Activated naive CD4-positive, alpha-beta T cell treated with anti-CD3 and anti-CD28 coated beads, Interleukin-2, amount 50 U/mL, for 72 hours (primary cell): ENCODE measurements around the gene CNOT8. TPM values are rescaled to one million over a fixed set of nuclear protein-coding genes. Genes with fewer than 3 reads are reported as not detected.

Experiments
- ATAC-seq, 2 donors: fragments of 150-1000 bp; cut with Tn5 transposase; 2 replicates each; pipeline ENCODE4 v1.10.0; 2021; ENCODE audit warnings: mild to moderate bottlenecking in 2 of 2, moderate library complexity in 2 of 2
- DNase-seq, 2 donors: peaks; one replicate each; pipeline ENCODE4 v3.0.0; 2021 to 2022; ENCODE audit warnings: low spot score in 2 of 2
- H3K27ac Mint-ChIP-seq, 2 donors: one replicate each; pipeline ENCODE4 v1.8.0; 2022; ENCODE audit warnings: mild to moderate bottlenecking in 2 of 2, mixed read lengths in 2 of 2
- H3K36me3 Mint-ChIP-seq, 2 donors: one replicate each; pipeline ENCODE4 v1.8.0; 2022; ENCODE audit warnings: mixed read lengths in 2 of 2
- H3K9me3 Mint-ChIP-seq, 2 donors: one replicate each; pipeline ENCODE4 v1.8.0; 2022; ENCODE audit warnings: mixed read lengths in 2 of 2
- total RNA-seq, 2 donors: library from RNA; stranded (reverse); gene quantifications; one replicate each; pipeline ENCODE4 v1.2.3, GENCODE V29; 2022

Gene CNOT8
- total RNA-seq, 2 donors from 2014 or later, result 76.4 to 92.3 TPM

DNA sequence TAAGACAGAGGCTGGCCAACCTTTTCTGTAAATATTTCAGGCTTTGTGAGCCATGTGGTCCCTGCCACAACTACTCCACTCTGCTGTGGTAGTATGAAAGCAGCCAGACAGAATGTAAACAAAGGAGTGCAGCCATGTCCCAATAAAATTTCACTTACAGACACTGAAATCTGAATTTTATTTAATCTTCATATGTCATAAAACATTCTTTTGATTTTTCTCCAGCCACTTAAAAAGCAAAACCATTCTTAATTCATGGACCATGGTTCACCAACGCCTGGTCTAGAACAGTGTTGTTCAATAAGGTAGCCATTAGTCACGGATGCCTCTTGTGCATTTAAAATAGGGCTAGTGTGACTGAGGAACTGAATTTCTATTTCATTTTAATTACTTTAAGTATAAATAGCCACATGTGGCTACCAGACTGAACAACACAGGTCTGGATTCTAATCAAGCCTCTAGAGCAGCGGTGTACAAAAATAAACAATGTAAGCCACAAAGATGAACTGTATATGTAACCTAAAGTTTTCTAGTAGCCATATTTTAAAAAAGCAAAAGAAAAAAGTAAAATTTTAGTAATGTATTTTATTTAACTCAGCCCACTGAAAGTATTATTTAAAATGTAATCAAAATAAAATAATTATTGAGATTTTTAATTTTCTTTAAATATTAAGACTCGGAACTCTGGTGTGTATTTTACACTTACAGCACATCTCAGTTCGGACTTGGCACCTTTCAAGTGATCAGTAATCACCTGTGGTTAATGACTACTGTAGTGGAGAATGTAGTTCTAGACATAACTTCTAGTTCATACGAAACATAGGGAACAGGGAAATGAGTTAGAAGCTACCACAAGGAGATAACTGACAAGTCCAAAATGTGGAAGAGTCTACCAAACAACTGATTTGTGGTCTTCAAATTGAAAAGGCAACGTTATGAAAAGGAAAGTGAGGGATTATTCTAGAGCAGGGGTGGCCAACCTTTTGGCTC is 65.3 kb downstream of the CNOT8 start:
- Mint-ChIP-seq H3K27ac (no peak overlapping the region), H3K36me3 (peaks cover 16% of the 10 kb centered on the region in 2 donors), H3K9me3 (no peaks in the 10 kb centered on the region)
- no peak for DNase-seq
- no peak for ATAC-seq

Other genes starting within 250 kb of the CNOT8 start
- 100 to 1,000 TPM; 172 to 231 TPM for gene LARP1, start 103.2 kb upstream of the CNOT8 start, total RNA-seq
- under 1 TPM in 1 of 2 donors, not detected in 1; 0.57 TPM for gene FAXDC2, start 8.0 kb upstream of the CNOT8 start, total RNA-seq
- gene GEMIN5, start 79.6 kb downstream of the CNOT8 start, total RNA-seq, result 10 to 100 TPM; 28.4 to 30.5 TPM
- gene MRPL22, start 82.4 kb downstream of the CNOT8 start, total RNA-seq, result 100 to 1,000 TPM in 1 of 2 donors, 10 to 100 TPM in 1; 80.1 to 120 TPM
- under 1 TPM; 0.11 to 0.14 TPM for gene KIF4B, start 155.1 kb downstream of the CNOT8 start, total RNA-seq